ENCODE results near the gene PHACTR4. TPM values are rescaled to one million over a fixed set of nuclear protein-coding genes. Genes with fewer than 3 reads are reported as not detected.
A peak's percentile ranks its signal among the peaks of the same experiment; 100 is the strongest.

Gene PHACTR4
- total RNA-seq, 2 donors from 2014 or later, result 49.9 to 65.0 TPM

DNA sequence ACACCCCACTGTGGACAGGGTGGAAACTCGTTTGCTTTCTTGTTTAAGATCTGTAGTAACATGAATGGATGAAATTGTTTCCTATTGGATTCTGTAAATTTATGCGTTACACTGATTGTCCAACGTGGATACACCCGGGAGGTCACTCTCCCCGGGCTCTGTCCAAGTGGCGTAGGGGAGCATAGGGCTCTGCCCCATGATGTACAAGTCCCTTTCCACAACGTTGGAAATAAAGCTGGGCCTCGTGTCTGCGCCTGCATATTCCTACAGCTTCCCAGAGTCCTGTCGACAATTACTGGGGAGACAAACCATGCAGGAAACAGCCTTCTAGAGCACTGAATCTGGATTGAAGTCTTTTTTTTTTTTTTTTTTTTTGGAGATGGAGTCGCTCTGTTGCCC is 137.7 kb downstream of the PHACTR4 start:
- H3K27ac Mint-ChIP-seq, result peak overlapping the region; percentile 98
- H3K9ac ChIP-seq (ENCODE audit: extremely low read depth, low read length, poor library complexity, severe bottlenecking), result peak overlapping the region; percentile 99
- H3K4me1 ChIP-seq (ENCODE audit: control insufficient read depth, insufficient read depth, low read length), result no peaks in the 10 kb centered on the region
- peaks cover 54% of the 10 kb centered on the region for H3K36me3 ChIP-seq (ENCODE audit: control insufficient read depth, insufficient read depth, low read length)
- H3K4me1 Mint-ChIP-seq, result peaks cover 19% of the 10 kb centered on the region
- no peak for DNase-seq
- H3K4me3 Mint-ChIP-seq, result peak overlapping the region; percentile 99
- H3K36me3 Mint-ChIP-seq (ENCODE audit: low read depth), result peaks cover 62% of the 10 kb centered on the region
- peak overlapping the region; percentile 93 for H3K4me3 ChIP-seq (ENCODE audit: low read length)
- peak overlapping the region; percentile 84 for H3K27ac ChIP-seq (ENCODE audit: low read depth, low read length)
- no peaks in the 10 kb centered on the region for H3K9me3 ChIP-seq (ENCODE audit: control insufficient read depth, low read length)
- 0 to 1% methylated on average over 8 to 11 of the region's 11 CpGs for WGBS, 2 experiments (ENCODE audit: insufficient coverage in 1 of 2, insufficient read length in 1 of 2)
- H3K27me3 ChIP-seq (ENCODE audit: control insufficient read depth, insufficient read depth, low read length, poor library complexity, severe bottlenecking), result no peaks in the 10 kb centered on the region
- H3K27me3 Mint-ChIP-seq (ENCODE audit: insufficient read depth), result no peaks in the 10 kb centered on the region
- TF ChIP-seq CTCF (conservative IDR thresholded peaks at IDR 0.05), result no peak
- peaks cover 2% of the 10 kb centered on the region for H3K9me3 Mint-ChIP-seq

DNA sequence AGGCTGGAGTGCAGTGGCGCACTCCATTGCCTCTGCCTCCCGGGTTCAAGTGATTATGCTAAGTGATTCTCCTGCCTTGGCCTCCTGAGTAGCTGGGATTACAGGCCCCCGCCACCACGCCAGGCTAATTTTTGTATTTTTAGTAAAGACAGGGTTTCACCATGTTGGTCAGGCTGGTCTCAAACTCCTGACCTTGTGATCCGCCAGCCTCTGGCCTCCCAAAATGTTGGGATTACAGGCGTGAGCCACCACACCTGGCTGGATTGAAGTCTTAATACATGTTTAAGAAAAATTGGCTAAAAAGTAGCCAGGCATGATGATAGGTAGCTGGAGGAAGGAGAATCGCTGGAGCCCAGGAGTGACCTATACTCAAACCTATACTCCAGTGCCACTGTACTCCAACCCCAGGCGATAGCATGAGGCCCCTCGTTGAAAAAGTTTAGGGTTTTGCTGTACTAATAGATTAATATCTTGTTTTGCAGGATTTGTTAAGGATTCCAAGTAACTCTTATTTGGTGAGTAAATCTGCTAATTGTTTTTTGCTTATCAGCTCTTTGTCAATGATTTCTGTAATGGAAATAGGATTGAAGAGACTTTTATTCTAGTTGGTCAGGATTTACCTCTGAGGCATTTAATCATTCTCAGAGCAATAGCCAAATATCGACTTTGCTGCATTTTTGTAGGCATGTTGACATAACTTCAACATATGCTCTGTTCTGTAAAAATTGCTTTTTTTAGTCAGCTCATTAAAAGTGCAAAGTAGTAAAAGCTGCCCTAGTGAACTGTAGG is 138.3 kb downstream of the PHACTR4 start:
- no peaks in the 10 kb centered on the region for H3K9me3 ChIP-seq (ENCODE audit: control insufficient read depth, low read length)
- peaks cover 59% of the 10 kb centered on the region for H3K36me3 ChIP-seq (ENCODE audit: control insufficient read depth, insufficient read depth, low read length)
- no peaks in the 10 kb centered on the region for H3K27me3 ChIP-seq (ENCODE audit: control insufficient read depth, insufficient read depth, low read length, poor library complexity, severe bottlenecking)
- DNase-seq, result no peak
- WGBS, 2 experiments (ENCODE audit: insufficient coverage in 1 of 2, insufficient read length in 1 of 2), result 6 to 8% methylated on average over 5 to 10 of the region's 10 CpGs
- no peaks in the 10 kb centered on the region for H3K27me3 Mint-ChIP-seq (ENCODE audit: insufficient read depth)
- H3K4me1 ChIP-seq (ENCODE audit: control insufficient read depth, insufficient read depth, low read length), result no peaks in the 10 kb centered on the region
- H3K36me3 Mint-ChIP-seq (ENCODE audit: low read depth), result peaks cover 68% of the 10 kb centered on the region
- H3K27ac ChIP-seq (ENCODE audit: low read depth, low read length), result peak overlapping the region; percentile 84
- H3K4me3 ChIP-seq (ENCODE audit: low read length), result peak overlapping the region; percentile 93
- peaks cover 19% of the 10 kb centered on the region for H3K4me1 Mint-ChIP-seq
- no peak for TF ChIP-seq CTCF (conservative IDR thresholded peaks at IDR 0.05)
- peak overlapping the region; percentile 99 for H3K4me3 Mint-ChIP-seq
- peak overlapping the region; percentile 99 for H3K9ac ChIP-seq (ENCODE audit: extremely low read depth, low read length, poor library complexity, severe bottlenecking)
- peak overlapping the region; percentile 98 for H3K27ac Mint-ChIP-seq
- peaks cover 2% of the 10 kb centered on the region for H3K9me3 Mint-ChIP-seq

DNA sequence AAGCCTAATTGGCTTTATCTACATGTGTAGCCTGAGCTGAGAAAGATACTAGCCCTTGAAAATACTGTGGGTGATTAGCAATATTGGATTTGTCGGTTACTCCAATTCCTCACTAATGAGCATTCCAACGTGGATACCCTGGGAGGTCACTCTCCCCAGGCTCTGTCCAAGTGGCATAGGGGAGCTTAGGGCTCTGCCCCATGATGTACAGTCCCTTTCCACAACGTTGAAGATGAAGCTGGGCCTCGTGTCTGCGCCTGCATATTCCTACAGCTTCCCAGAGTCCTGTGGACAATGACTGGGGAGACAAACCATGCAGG is 138.9 kb downstream of the PHACTR4 start:
- Histone ChIP-seq H3K9me3 (ENCODE audit: control insufficient read depth, low read length) (no peaks in the 10 kb centered on the region), H3K4me1 (ENCODE audit: control insufficient read depth, insufficient read depth, low read length) (no peaks in the 10 kb centered on the region), H3K9ac (ENCODE audit: extremely low read depth, low read length, poor library complexity, severe bottlenecking) (peak overlapping the region; percentile 99), H3K4me3 (ENCODE audit: low read length) (peak overlapping the region; percentile 93), H3K27me3 (ENCODE audit: control insufficient read depth, insufficient read depth, low read length, poor library complexity, severe bottlenecking) (no peaks in the 10 kb centered on the region), H3K27ac (ENCODE audit: low read depth, low read length) (peak overlapping the region; percentile 84), H3K36me3 (ENCODE audit: control insufficient read depth, insufficient read depth, low read length) (peaks cover 60% of the 10 kb centered on the region)
- Mint-ChIP-seq H3K4me1 (peaks cover 19% of the 10 kb centered on the region), H3K27ac (peak overlapping the region; percentile 98), H3K27me3 (ENCODE audit: insufficient read depth) (no peaks in the 10 kb centered on the region), H3K4me3 (peak overlapping the region; percentile 99), H3K9me3 (peaks cover 2% of the 10 kb centered on the region), H3K36me3 (ENCODE audit: low read depth) (peaks cover 71% of the 10 kb centered on the region)
- 40 to 49% methylated on average over 5 of the region's 5 CpGs for WGBS, 2 experiments (ENCODE audit: insufficient coverage in 1 of 2, insufficient read length in 1 of 2)
- TF ChIP-seq CTCF (conservative IDR thresholded peaks at IDR 0.05), result no peak
- no peak for DNase-seq

Data from endodermal cell (in vitro differentiated cells).